H1 (cell line): ENCODE measurements around the gene SPPL3. TPM values are rescaled to one million over a fixed set of nuclear protein-coding genes. Genes with fewer than 3 reads are reported as not detected.

ENCODE experiments used
- BRCA1 ChIP-seq: IDR thresholded peaks from 2 replicates; pipeline ENCODE4 v1.6.1; 2012; ENCODE audit warnings: low read depth, low read length, improper control_type of control experiment
- EZH2 ChIP-seq: fragments of 200-600 bp; sonication (generic); IDR thresholded peaks from 2 replicates; pipeline ENCODE4 v1.7.1; 2012; ENCODE audit warnings: low read depth, mild to moderate bottlenecking, moderate library complexity, low read length, inconsistent platforms; ENCODE audit not compliant: severe bottlenecking
- GABPA ChIP-seq: IDR thresholded peaks from 2 replicates; pipeline ENCODE4 v1.6.1; 2011; ENCODE audit warnings: mild to moderate bottlenecking, low read length, moderate library complexity, borderline replicate concordance; ENCODE audit not compliant: insufficient read depth
- JUND ChIP-seq: IDR thresholded peaks from 2 replicates; pipeline ENCODE4 v1.6.1; 2011; ENCODE audit warnings: mild to moderate bottlenecking, improper control_type of control experiment, low read length
- RNF2 ChIP-seq: fragments of 200-900, 300-1000 bp; sonication (generic); IDR thresholded peaks from 2 replicates; pipeline ENCODE4 v1.7.1; 2016; ENCODE audit warnings: borderline replicate concordance, low read depth, mild to moderate bottlenecking, antibody characterized with exemption, low read length; ENCODE audit not compliant: poor library complexity, severe bottlenecking; ENCODE audit errors: missing control alignments
- SIRT6 ChIP-seq: IDR thresholded peaks from one replicate; pipeline ENCODE4 v1.7.1; 2012; ENCODE audit warnings: low read length, inconsistent platforms
- SIX5 ChIP-seq: IDR thresholded peaks from 2 replicates; pipeline ENCODE4 v1.6.1; 2011; ENCODE audit warnings: mild to moderate bottlenecking, low read depth, low read length
- TEAD4 ChIP-seq: IDR thresholded peaks from 2 replicates; pipeline ENCODE4 v1.6.1; 2012; ENCODE audit warnings: low read depth, low read length, inconsistent platforms, mixed read lengths
- polyA plus RNA-seq, 7 experiments: library from polyadenylated mRNA; depleted of rRNA in 3 of 7; stranded (reverse) in 5 of 7; unstranded in 2 of 7; fragments of >200 nt in 5 of 7; fragments of 200-250 nt in 2 of 7; gene quantifications; 1 replicate in 5 of 7; 2 replicates in 1 of 7; 4 replicates in 1 of 7; pipeline versions ENCODE4 v1.2.1 to v1.2.3, GENCODE V29; 2011 to 2013; ENCODE audit warnings: missing spikeins in 2 of 7, mixed read lengths in 2 of 7
- total RNA-seq: library from RNA; stranded (reverse); fragmentation: NEBNext Ultra II Directional; extraction: Animal tissue kit (Norgen Biotek cat#: 25700); gene quantifications from 2 replicates; pipeline ENCODE4 v1.2.1, GENCODE V29; 2021

Gene SPPL3
- total and polyA plus RNA-seq, 2 of the 8 experiments (the other 6 are each of a cell fraction or from before 2014, with no cell fraction given), result 27.3 to 48.4 TPM

DNA sequence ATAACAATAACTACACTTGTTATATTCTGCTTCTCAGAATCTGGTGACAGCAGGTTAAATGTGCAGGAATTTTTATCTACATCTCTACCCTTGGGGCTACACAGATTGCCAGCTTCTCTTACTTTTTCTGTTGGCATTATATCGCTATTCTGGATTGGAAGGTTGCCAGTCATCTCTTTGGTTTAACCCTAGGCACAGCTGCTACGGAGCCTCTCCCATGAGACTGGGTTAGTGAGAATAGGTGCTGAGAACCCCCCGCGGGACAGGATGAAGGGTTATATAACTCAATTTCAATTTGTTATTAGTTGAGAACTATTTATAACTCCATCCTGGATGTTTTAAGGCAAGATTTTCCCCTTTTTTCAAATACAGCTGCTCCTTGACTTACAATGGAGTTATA is 105.5 kb downstream of the SPPL3 start (continued):
- no peak for TF ChIP-seq SIRT6
- no peak for TF ChIP-seq JUND
- TF ChIP-seq EZH2, result no peak
- no peak for TF ChIP-seq TEAD4
- no peak for TF ChIP-seq BRCA1
- no peak for TF ChIP-seq GABPA
- no peak for TF ChIP-seq SIX5
- TF ChIP-seq RNF2, result no peak
